Mammary epithelial cell (primary cell): ENCODE results near the gene ATXN1.

ENCODE experiments used
- CTCF ChIP-seq, 2 donors: IDR thresholded peaks in 1 of 2; conservative IDR thresholded peaks in 1 of 2; 2 replicates each; pipeline ENCODE4 v1.5.1; 2011 to 2012; ENCODE audit warnings: inconsistent platforms in 2 of 2, low read length in 2 of 2, mild to moderate bottlenecking in 2 of 2, control low read depth in 1 of 2, low read depth in 1 of 2; ENCODE audit not compliant: insufficient read depth in 1 of 2; ENCODE audit errors: extremely low read depth in 1 of 2
- EZH2 ChIP-seq: IDR thresholded peaks from 2 replicates; pipeline ENCODE4 v1.6.1; 2012; ENCODE audit warnings: low read length, inconsistent platforms, borderline replicate concordance

- TF ChIP-seq CTCF (conservative IDR thresholded peaks at IDR 0.05 in 1 of 2, IDR thresholded peaks at IDR 0.05 in 1 of 2; ENCODE audit: extremely low read depth in 1 of 2, insufficient read depth in 1 of 2, low read depth in 1 of 2, low read length in 2 of 2) (no peak), EZH2 (no peak)
These were observed 243.0 kb downstream of the ATXN1 start for GRCh38 chr6:16518265-16518664.
